K562 (cell line): ENCODE data around the gene USP32.

ENCODE experiments used
- BRF1 ChIP-seq: IDR thresholded peaks from 3 replicates; pipeline ENCODE4 v1.6.1; 2011; ENCODE audit warnings: borderline replicate concordance, mild to moderate bottlenecking; ENCODE audit not compliant: insufficient read length; ENCODE audit errors: extremely low read depth
- ESRRA ChIP-seq: fragments of 450-650 bp; IDR thresholded peaks from 2 replicates; pipeline ENCODE4 v1.6.1; 2014; ENCODE audit warnings: low read depth, mild to moderate bottlenecking, moderate library complexity, borderline replicate concordance
- MNT ChIP-seq, 2 experiments: fragments of 450-650 bp; conservative IDR thresholded peaks; 2 replicates each; pipeline ENCODE4 v1.6.1; 2017; ENCODE audit warnings: mild to moderate bottlenecking in 2 of 2, moderate library complexity in 2 of 2
- POLR2AphosphoS5 ChIP-seq: IDR thresholded peaks from 2 replicates; pipeline ENCODE4 v1.6.1; 2011; ENCODE audit warnings: mild to moderate bottlenecking, low read depth, low read length, moderate library complexity; ENCODE audit not compliant: control insufficient read depth, insufficient read depth

- no peak for TF ChIP-seq MNT (conservative IDR thresholded peaks at IDR 0.05)
- no peak for TF ChIP-seq ESRRA
- no peak for TF ChIP-seq POLR2AphosphoS5
- TF ChIP-seq BRF1: no peak
Measured at GRCh38 chr17:60258313-60258712, 133.6 kb downstream of the USP32 start.
